Measurements from ENCODE around the gene PRRT2. TPM values are rescaled to one million over a fixed set of nuclear protein-coding genes. Genes with fewer than 3 reads are reported as not detected.
A peak's percentile ranks its signal among the peaks of the same experiment; 100 is the strongest.

PRRT2 gene
- total and polyA plus RNA-seq, 2 experiments from 2014 or later: 7.0 to 11.1 TPM

- Histone ChIP-seq H3K4me3 (peak overlapping the region; percentile 37), H3K27me3 (no peaks in the 10 kb centered on the region), H3K4me2 (peak overlapping the region; percentile 91), H4K20me1 (ENCODE audit: insufficient read depth, poor library complexity, severe bottlenecking) (peaks cover 24% of the 10 kb centered on the region), H3K9me2 (replicated peaks; ENCODE audit: insufficient read depth) (no peaks in the 10 kb centered on the region), H3K4me1 (ENCODE audit: insufficient read depth) (peaks cover 40% of the 10 kb centered on the region), H2AFZ (peak overlapping the region; percentile 29), H3K27ac (peak overlapping the region; percentile 93), H3K36me3 (replicated peaks; ENCODE audit: insufficient read depth, low read depth) (no peaks in the 10 kb centered on the region), H3K9me3 (ENCODE audit: low read depth) (no peaks in the 10 kb centered on the region), H3K79me2 (peaks cover 44% of the 10 kb centered on the region)
- WGBS (ENCODE audit: low lambda C conversion rate, missing lambda C conversion rate): 1% methylated on average over 24 of the region's 31 CpGs
- peak; percentile 98 for DNase-seq (ENCODE audit: low spot score)
- TF ChIP-seq EZH2 (IDR thresholded peaks at IDR 0.05; ENCODE audit: borderline replicate concordance): no peak
- no peak for TF ChIP-seq EZH2phosphoT487 (IDR thresholded peaks at IDR 0.05; ENCODE audit: low read depth, severe bottlenecking, unreplicated experiment)
Measured at GRCh38 chr16:29811170-29811895, 660 bp upstream of the PRRT2 start.

- peak overlapping the region; percentile 91 for H3K4me2 ChIP-seq
- no peaks in the 10 kb centered on the region for H3K27me3 ChIP-seq
- no peaks in the 10 kb centered on the region for H3K36me3 ChIP-seq (replicated peaks; ENCODE audit: insufficient read depth, low read depth)
- no peaks in the 10 kb centered on the region for H3K9me2 ChIP-seq (replicated peaks; ENCODE audit: insufficient read depth)
- 77% methylated on average over 9 of the region's 9 CpGs for WGBS (ENCODE audit: low lambda C conversion rate, missing lambda C conversion rate)
- no peaks in the 10 kb centered on the region for H3K9me3 ChIP-seq (ENCODE audit: low read depth)
- H2AFZ ChIP-seq: no peak overlapping the region
- no peak for TF ChIP-seq CTCF (IDR thresholded peaks at IDR 0.05; ENCODE audit: poor library complexity)
- TF ChIP-seq EZH2 (IDR thresholded peaks at IDR 0.05; ENCODE audit: borderline replicate concordance): no peak
- no peak for TF ChIP-seq EZH2phosphoT487 (IDR thresholded peaks at IDR 0.05; ENCODE audit: low read depth, severe bottlenecking, unreplicated experiment)
- no peak for DNase-seq (ENCODE audit: low spot score)
- H4K20me1 ChIP-seq (ENCODE audit: insufficient read depth, poor library complexity, severe bottlenecking): peaks cover 23% of the 10 kb centered on the region
- H3K79me2 ChIP-seq: peaks cover 51% of the 10 kb centered on the region
- H3K4me1 ChIP-seq (ENCODE audit: insufficient read depth): peaks cover 48% of the 10 kb centered on the region
- peak overlapping the region; percentile 93 for H3K27ac ChIP-seq
- peak overlapping the region; percentile 37 for H3K4me3 ChIP-seq
Measured at GRCh38 chr16:29812754-29813643, 1.0 kb downstream of the PRRT2 start.

GRCh38 chr16:29813644-29814562 is 1.9 kb downstream of the PRRT2 start:
- H3K27me3 ChIP-seq: no peaks in the 10 kb centered on the region
- peaks cover 14% of the 10 kb centered on the region for H4K20me1 ChIP-seq (ENCODE audit: insufficient read depth, poor library complexity, severe bottlenecking)
- TF ChIP-seq CTCF (IDR thresholded peaks at IDR 0.05; ENCODE audit: poor library complexity) (no peak), EZH2 (IDR thresholded peaks at IDR 0.05; ENCODE audit: borderline replicate concordance) (no peak)
- no peaks in the 10 kb centered on the region for H3K9me2 ChIP-seq (replicated peaks; ENCODE audit: insufficient read depth)
- H3K4me3 ChIP-seq: no peak overlapping the region
- no peak overlapping the region for H2AFZ ChIP-seq
- peak overlapping the region; percentile 91 for H3K4me2 ChIP-seq
- H3K27ac ChIP-seq: no peak overlapping the region
- H3K9me3 ChIP-seq (ENCODE audit: low read depth): no peaks in the 10 kb centered on the region
- peaks cover 38% of the 10 kb centered on the region for H3K4me1 ChIP-seq (ENCODE audit: insufficient read depth)
- WGBS (ENCODE audit: low lambda C conversion rate, missing lambda C conversion rate): 85% methylated on average over 23 of the region's 24 CpGs
- H3K36me3 ChIP-seq (replicated peaks; ENCODE audit: insufficient read depth, low read depth): no peaks in the 10 kb centered on the region
- peaks cover 51% of the 10 kb centered on the region for H3K79me2 ChIP-seq
- no peak for DNase-seq (ENCODE audit: low spot score)
